HG02970 (cell line): ENCODE results near the gene UBALD2.

ENCODE experiments used
- ATAC-seq: cut with Tn5 transposase; IDR thresholded peaks from one replicate; pipeline ENCODE4 v1.9.1; 2021; ENCODE audit warnings: mild to moderate bottlenecking, moderate library complexity, moderate number of reproducible peaks; ENCODE audit not compliant: unreplicated experiment, low FRiP score

The UBALD2 gene

DNA sequence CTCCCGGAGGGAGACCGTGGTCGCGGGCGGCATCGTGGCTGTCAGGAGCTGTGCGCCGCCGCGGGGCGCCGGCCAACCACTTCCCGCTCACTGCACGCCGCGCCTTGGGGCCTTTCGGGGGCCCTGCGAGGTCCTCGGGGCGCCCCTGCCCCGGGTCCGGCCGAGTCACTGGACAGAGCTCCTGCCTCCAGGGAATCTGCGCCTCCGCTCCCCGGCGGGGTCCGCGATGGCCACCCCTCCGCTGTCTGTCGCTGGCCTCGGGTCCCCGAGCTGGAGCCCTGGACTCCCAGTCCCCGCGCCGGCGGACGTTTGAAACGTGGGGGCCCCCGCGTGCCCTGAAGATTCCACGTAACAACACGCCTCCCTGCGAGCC is 42.8 kb downstream of the UBALD2 start, which contains the start of gene QRICH2:
Gene QRICH2, minus strand, starts transcription at position 311 of the 373 bp plus-strand sequence. Its CDS starts 278 bp downstream, at position 33.
- no peak for ATAC-seq

GRCh38 chr17:76309461-76309860 is 44.3 kb downstream of the UBALD2 start:
- no peak for ATAC-seq

- ATAC-seq, result no peak
Measured at GRCh38 chr17:76312735-76313134, 47.6 kb downstream of the UBALD2 start.

DNA sequence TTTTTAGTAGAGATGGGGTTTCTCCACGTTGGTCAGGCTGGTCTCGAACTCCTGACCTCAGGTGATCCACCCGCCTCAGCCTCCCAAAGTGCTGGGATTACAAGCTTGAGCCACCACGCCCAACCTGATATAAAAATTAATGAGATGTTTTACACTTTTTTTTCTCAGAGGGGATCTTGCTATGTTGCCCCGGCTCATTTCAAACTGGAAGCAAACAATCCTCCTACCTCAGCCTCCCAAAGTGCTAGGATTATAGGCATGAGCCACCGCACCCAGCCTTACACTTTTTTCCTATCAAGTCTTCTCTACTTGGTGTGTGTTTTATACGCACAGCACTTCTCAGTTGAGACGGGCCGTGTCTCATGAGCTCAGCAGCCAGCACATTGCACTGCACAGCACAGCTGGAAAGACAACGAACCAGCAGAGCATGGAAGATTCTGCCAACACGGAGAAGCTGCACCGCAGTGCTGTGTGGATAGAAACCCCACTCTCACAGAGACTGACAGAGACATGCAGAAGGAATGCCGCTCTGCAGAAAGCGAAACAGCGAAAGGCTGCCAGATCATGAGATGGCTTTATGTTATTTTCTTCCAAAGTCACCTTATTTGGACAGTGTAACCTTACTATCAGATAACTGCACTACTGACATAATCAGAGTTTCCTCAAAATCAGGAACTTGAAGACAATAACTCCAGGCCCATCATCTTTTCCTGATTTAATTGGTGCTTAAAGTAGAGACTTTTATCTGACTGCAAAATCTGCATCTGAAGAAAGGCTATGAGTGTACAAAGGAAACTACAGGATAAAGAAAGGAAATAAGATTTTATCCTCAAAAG is 49.5 kb downstream of the UBALD2 start:
- ATAC-seq, result no peak

DNA sequence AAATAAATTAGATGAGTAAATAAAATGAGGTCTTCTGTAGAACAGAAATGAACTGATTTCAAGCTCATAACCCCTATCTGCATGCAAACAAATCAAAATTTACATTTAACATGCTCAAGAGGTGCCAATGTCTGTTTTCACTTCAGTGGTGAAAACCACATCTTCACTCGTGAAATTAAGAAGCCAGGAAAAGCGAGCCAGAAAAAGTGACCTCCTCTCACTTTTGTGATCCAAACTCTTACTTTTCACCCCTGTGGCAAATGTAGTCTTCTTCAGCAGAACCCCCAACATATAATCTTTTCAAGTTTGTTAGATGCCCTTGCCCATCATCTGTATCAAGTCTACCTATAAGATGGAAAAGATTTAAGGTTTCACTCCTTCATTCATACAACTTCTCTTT is 52.4 kb downstream of the UBALD2 start:
- no peak for ATAC-seq

DNA sequence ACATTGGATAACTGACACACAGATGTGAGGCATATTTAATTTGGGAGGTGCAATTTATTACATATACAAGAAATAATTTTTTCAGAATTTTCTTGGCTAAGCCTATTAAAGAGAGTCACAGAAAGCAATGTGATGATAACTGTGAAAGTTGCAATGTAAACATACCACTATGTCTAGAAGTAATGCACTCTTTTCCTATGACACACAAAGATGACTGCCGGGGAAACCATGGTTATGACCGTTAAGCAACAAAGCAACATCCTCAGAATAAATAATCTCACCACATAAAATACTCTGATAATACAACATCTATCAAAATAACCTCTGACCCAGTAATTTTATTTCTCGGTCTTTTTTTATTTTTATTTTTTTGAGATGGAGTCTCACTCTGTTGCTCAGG is 53.4 kb downstream of the UBALD2 start:
- no peak for ATAC-seq
